HG03045 (cell line): ENCODE measurements around the gene CACNG6.

Experiments
- ATAC-seq: cut with Tn5 transposase; IDR thresholded peaks from one replicate; pipeline ENCODE4 v1.9.1; 2021; ENCODE audit warnings: mild to moderate bottlenecking, moderate library complexity; ENCODE audit not compliant: unreplicated experiment

Gene CACNG6

GRCh38 chr19:53965091-53965490 is 26.3 kb upstream of the CACNG6 start:
- ATAC-seq: no peak

GRCh38 chr19:53966931-53967330 is 24.5 kb upstream of the CACNG6 start:
- no peak for ATAC-seq

- no peak for ATAC-seq
Measured at GRCh38 chr19:53969366-53969765, 22.1 kb upstream of the CACNG6 start.

GRCh38 chr19:53971673-53972072 is 19.8 kb upstream of the CACNG6 start:
- no peak for ATAC-seq

GRCh38 chr19:53977429-53977990 is 13.9 kb upstream of the CACNG6 start:
- no peak for ATAC-seq

GRCh38 chr19:53977991-53978731 is 13.3 kb upstream of the CACNG6 start:
- ATAC-seq: no peak

- no peak for ATAC-seq
Measured at GRCh38 chr19:53978975-53979801, 12.2 kb upstream of the CACNG6 start.

- no peak for ATAC-seq
Measured at GRCh38 chr19:53980539-53981375, 10.7 kb upstream of the CACNG6 start.

- no peak for ATAC-seq
Measured at GRCh38 chr19:53981376-53981951, 10.0 kb upstream of the CACNG6 start.

GRCh38 chr19:53982001-53982451 is 9.4 kb upstream of the CACNG6 start:
- ATAC-seq: no peak

- no peak for ATAC-seq
Measured at GRCh38 chr19:53982611-53983010, 8.8 kb upstream of the CACNG6 start.

GRCh38 chr19:53983457-53984289 is 7.8 kb upstream of the CACNG6 start:
- ATAC-seq: no peak

- ATAC-seq: no peak
Measured at GRCh38 chr19:53985863-53986262, 5.6 kb upstream of the CACNG6 start.

- no peak for ATAC-seq
Measured at GRCh38 chr19:53988981-53989380, 2.5 kb upstream of the CACNG6 start.

GRCh38 chr19:53989600-53990533 is 1.6 kb upstream of the CACNG6 start:
- ATAC-seq: no peak

GRCh38 chr19:53992211-53992610 is 774 bp downstream of the CACNG6 start:
- no peak for ATAC-seq

- no peak for ATAC-seq
Measured at GRCh38 chr19:53992815-53993214, 1.4 kb downstream of the CACNG6 start.

GRCh38 chr19:53993448-53993847 is 2.0 kb downstream of the CACNG6 start:
- no peak for ATAC-seq

GRCh38 chr19:53994811-53995210 is 3.4 kb downstream of the CACNG6 start:
- no peak for ATAC-seq
